Measurements from ENCODE around the gene BRD2.
"Not testable (repeated sequence)": the region's sequence is repeated elsewhere in the genome, so short reads cannot be mapped to it uniquely, and the experiment has no call there.

The BRD2 gene

DNA sequence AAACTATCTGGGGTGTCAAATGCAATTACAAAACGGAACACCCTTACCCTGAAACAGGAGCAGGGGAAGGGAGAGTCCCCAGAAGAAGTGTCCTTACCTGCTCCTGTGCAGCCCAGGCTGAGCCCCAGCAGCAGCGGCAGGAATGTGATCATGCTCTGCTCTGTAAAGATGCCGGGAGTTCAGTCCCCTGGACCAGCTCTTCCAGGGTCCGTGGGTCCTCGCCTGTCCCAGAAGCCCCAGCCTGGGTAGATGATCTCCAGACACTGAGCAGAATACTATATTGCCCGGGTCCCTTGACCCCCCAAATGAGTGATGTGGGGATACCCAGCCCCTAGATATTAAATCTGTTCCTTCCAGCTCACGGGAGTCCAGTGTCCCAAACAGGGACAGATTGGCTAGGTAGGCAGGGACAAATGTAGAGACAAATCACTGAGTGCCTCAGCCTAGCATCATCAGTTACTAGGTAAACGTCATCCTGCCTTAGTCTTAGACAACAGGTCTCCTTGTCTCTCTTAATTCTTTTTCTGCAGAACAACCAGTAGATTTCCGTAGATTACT lies 27.7 kb upstream of the BRD2 start, which contains the start of gene HLA-DMB:
Gene HLA-DMB (minus strand): TSS at position 373 of the 558 bp plus-strand sequence. CDS start 221 bp downstream, at position 152.
- H4K20me1 ChIP-seq (ENCODE audit: insufficient read depth, low read length): no peaks in the 10 kb centered on the region
- peak within 1 kb of the TSS; percentile 21 for H2AFZ ChIP-seq (ENCODE audit: low read length)
- TF ChIP-seq EZH2phosphoT487 (IDR thresholded peaks at IDR 0.05; ENCODE audit: low read length) (no peak), EZH2 (optimal IDR thresholded peaks at IDR 0.05; ENCODE audit: low read depth, low read length) (no peak)
- TF ChIP-seq, protein P1, sequence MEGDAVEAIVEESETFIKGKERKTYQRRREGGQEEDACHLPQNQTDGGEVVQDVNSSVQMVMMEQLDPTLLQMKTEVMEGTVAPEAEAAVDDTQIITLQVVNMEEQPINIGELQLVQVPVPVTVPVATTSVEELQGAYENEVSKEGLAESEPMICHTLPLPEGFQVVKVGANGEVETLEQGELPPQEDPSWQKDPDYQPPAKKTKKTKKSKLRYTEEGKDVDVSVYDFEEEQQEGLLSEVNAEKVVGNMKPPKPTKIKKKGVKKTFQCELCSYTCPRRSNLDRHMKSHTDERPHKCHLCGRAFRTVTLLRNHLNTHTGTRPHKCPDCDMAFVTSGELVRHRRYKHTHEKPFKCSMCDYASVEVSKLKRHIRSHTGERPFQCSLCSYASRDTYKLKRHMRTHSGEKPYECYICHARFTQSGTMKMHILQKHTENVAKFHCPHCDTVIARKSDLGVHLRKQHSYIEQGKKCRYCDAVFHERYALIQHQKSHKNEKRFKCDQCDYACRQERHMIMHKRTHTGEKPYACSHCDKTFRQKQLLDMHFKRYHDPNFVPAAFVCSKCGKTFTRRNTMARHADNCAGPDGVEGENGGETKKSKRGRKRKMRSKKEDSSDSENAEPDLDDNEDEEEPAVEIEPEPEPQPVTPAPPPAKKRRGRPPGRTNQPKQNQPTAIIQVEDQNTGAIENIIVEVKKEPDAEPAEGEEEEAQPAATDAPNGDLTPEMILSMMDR (IDR thresholded peaks at IDR 0.05; ENCODE audit: low read length): no peak
- no peaks in the 10 kb centered on the region for H3K79me2 ChIP-seq (ENCODE audit: low read length)
- H3K9me2 ChIP-seq (replicated peaks; ENCODE audit: insufficient read depth, low read length): no peaks in the 10 kb centered on the region
- no peaks in the 10 kb centered on the region for H3K36me3 ChIP-seq (replicated peaks; ENCODE audit: insufficient read depth, low read length)
- peak within 1 kb of the TSS; percentile 68 for H3K4me2 ChIP-seq (ENCODE audit: low read depth, low read length)
- peak within 1 kb of the TSS; percentile 4; the same call in 1 of the 2 replicates for H3K9ac ChIP-seq (ENCODE audit: low read length)
- peak within 1 kb of the TSS; percentile 56 for H3K4me3 ChIP-seq (ENCODE audit: low read length)
- peak; percentile 78 for DNase-seq
- peaks cover 33% of the 10 kb centered on the region for H3K4me1 ChIP-seq (ENCODE audit: low read length)
- H3K27ac ChIP-seq (ENCODE audit: low read length): peak within 1 kb of the TSS; percentile 59; the same call in 1 of the 2 replicates
- peaks cover 26% of the 10 kb centered on the region for H3F3A ChIP-seq (ENCODE audit: insufficient read depth, low read length)
- 0 out of 2 replicates have a peak, but pooled peaks cover 2% of the 10 kb centered on the region for H3K27me3 ChIP-seq (replicated peaks; ENCODE audit: insufficient read depth, low read length)
- H3K9me3 ChIP-seq (replicated peaks; ENCODE audit: insufficient read depth, low read length): no peaks in the 10 kb centered on the region

DNA sequence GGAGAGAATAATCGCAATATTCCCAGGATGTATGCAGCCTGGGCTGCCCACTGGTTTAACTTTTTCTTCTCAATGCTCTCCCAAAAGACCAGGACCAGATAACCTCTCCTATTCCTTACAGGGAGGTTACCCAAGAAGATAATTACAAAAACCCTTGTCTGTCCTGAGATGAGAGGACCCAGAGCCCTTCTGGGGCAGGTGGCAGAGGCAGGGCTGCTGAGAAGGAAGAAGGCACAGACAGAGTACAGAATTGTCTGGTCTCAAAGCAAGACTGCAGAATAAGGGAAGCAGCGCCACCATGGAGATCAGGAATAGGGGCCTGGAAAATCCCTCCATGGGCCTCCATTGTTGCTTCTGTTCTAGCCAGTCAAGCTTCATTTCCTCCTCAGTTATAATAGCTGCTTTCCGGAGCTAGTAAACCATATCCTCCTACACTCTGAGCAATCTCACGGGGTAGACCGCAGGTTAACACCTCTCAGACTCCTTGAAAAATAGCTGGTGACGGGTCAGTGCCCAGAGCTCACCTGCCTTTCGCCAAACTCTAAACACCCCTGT lies 27.1 kb upstream of the BRD2 start:
- Histone ChIP-seq H3K4me3 (ENCODE audit: low read length) (peak overlapping the region; percentile 56; the same call in 1 of the 2 replicates), H3F3A (ENCODE audit: insufficient read depth, low read length) (peaks cover 26% of the 10 kb centered on the region), H3K27me3 (replicated peaks; ENCODE audit: insufficient read depth, low read length) (0 out of 2 replicates have a peak, but pooled peaks cover 2% of the 10 kb centered on the region), H3K9ac (ENCODE audit: low read length) (no peak overlapping the region), H2AFZ (ENCODE audit: low read length) (peak overlapping the region; percentile 21), H3K36me3 (replicated peaks; ENCODE audit: insufficient read depth, low read length) (no peaks in the 10 kb centered on the region), H3K9me3 (replicated peaks; ENCODE audit: insufficient read depth, low read length) (no peaks in the 10 kb centered on the region), H3K27ac (ENCODE audit: low read length) (peak overlapping the region; percentile 59; the same call in 1 of the 2 replicates), H4K20me1 (ENCODE audit: insufficient read depth, low read length) (no peaks in the 10 kb centered on the region), H3K79me2 (ENCODE audit: low read length) (no peaks in the 10 kb centered on the region), H3K9me2 (replicated peaks; ENCODE audit: insufficient read depth, low read length) (no peaks in the 10 kb centered on the region), H3K4me2 (ENCODE audit: low read depth, low read length) (peak overlapping the region; percentile 68), H3K4me1 (ENCODE audit: low read length) (peaks cover 33% of the 10 kb centered on the region)
- peak; percentile 26 for DNase-seq
- TF ChIP-seq EZH2 (optimal IDR thresholded peaks at IDR 0.05; ENCODE audit: low read depth, low read length) (no peak), EZH2phosphoT487 (IDR thresholded peaks at IDR 0.05; ENCODE audit: low read length) (no peak)
- TF ChIP-seq, protein P1 (IDR thresholded peaks at IDR 0.05; ENCODE audit: low read length): no peak

DNA sequence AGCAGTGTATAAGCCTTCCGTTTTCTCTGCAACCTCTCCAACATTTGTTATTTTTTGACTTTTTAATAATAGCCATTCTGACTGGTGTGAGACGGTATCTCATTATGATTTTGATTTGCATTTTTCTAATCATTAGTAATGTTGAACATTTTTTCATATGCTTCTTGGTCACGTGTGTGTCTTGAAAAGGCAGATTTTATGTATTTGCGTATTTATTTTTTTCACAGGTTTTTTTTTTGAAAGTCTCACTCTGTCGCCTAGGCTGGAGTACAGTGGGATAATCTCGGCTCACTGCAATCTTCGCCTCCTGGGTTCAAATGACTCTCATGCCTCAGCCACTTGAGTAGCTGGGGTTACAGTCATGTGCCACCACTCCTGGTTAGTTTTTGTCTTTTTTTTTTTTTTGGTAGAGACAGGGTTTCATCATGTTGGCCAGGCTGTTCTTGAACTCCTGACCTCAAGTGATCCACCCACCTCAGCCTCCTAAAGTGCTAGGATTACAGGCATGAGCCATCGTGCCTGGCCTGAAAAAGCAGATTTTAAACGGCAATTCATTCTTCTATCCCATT lies 25.8 kb upstream of the BRD2 start:
- H4K20me1 ChIP-seq (ENCODE audit: insufficient read depth, low read length); H2AFZ ChIP-seq (ENCODE audit: low read length); DNase-seq; H3K79me2 ChIP-seq (ENCODE audit: low read length); H3K9ac ChIP-seq (ENCODE audit: low read length); H3K9me3 ChIP-seq (replicated peaks; ENCODE audit: insufficient read depth, low read length); H3K9me2 ChIP-seq (replicated peaks; ENCODE audit: insufficient read depth, low read length); H3K27ac ChIP-seq (ENCODE audit: low read length); H3K4me3 ChIP-seq (ENCODE audit: low read length); H3K4me2 ChIP-seq (ENCODE audit: low read depth, low read length); H3K36me3 ChIP-seq (replicated peaks; ENCODE audit: insufficient read depth, low read length); H3K27me3 ChIP-seq (replicated peaks; ENCODE audit: insufficient read depth, low read length): not testable (repeated sequence)
- peaks cover 26% of the 10 kb centered on the region for H3F3A ChIP-seq (ENCODE audit: insufficient read depth, low read length)
- H3K4me1 ChIP-seq (ENCODE audit: low read length): peaks cover 36% of the 10 kb centered on the region
